ENCODE measurements around the gene KLHL6. TPM values are rescaled to one million over a fixed set of nuclear protein-coding genes. Genes with fewer than 3 reads are reported as not detected.

Gene KLHL6
- total RNA-seq, 4 donors from 2014 or later = 2.1 to 4.5 (median 3.0) TPM

GRCh38 chr3:183546625-183547024 is 8.9 kb downstream of the KLHL6 start:
- Histone ChIP-seq H3K27me3 (no peaks in the 10 kb centered on the region), H3K36me3 (no peaks in the 10 kb centered on the region), H3K4me3 (no peak overlapping the region), H3K27ac (no peak overlapping the region), H3K9me3 (no peaks in the 10 kb centered on the region), H3K4me1 (peaks cover 0 to 2% (median 0%) of the 10 kb centered on the region in 4 donors)
- TF ChIP-seq CTCF (IDR thresholded peaks at IDR 0.05) (no peak), EP300 (IDR thresholded peaks at IDR 0.05) (no peak), POLR2A (IDR thresholded peaks at IDR 0.05) (no peak)
- WGBS, 2 donors = 95% methylated on average over 19 of the region's 19 CpGs
- no peak for DNase-seq (ENCODE audit: low spot score in 2 of 2)

DNA sequence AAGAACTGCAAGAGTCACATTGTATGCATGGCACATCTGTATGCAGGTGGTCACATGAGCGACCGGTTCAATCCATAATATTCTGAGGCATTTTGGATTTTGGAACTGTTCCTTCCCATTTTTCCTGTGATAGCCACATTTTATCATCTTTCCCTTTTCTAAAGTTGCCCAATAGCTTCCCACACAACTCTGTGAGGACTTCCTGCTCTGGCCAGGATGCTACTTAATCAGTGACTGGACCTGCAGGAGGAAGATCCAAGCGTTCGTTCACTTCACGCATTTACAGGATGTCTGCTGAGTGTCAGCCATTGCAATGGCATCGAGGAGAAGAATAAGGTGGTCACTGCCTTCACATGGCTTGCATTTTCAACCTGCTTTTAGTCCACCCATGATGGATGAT is 9.8 kb downstream of the KLHL6 start:
- no peaks in the 10 kb centered on the region for H3K27me3 ChIP-seq
- H3K4me1 ChIP-seq = no peaks in the 10 kb centered on the region
- TF ChIP-seq EP300 (IDR thresholded peaks at IDR 0.05) (no peak), CTCF (IDR thresholded peaks at IDR 0.05) (no peak), POLR2A (IDR thresholded peaks at IDR 0.05) (no peak)
- no peaks in the 10 kb centered on the region for H3K36me3 ChIP-seq
- no peak for DNase-seq (ENCODE audit: low spot score in 2 of 2)
- 85 to 88% methylated on average over 6 of the region's 6 CpGs for WGBS, 2 donors
- no peak overlapping the region for H3K27ac ChIP-seq
- H3K9me3 ChIP-seq = no peaks in the 10 kb centered on the region
- no peak overlapping the region for H3K4me3 ChIP-seq

DNA sequence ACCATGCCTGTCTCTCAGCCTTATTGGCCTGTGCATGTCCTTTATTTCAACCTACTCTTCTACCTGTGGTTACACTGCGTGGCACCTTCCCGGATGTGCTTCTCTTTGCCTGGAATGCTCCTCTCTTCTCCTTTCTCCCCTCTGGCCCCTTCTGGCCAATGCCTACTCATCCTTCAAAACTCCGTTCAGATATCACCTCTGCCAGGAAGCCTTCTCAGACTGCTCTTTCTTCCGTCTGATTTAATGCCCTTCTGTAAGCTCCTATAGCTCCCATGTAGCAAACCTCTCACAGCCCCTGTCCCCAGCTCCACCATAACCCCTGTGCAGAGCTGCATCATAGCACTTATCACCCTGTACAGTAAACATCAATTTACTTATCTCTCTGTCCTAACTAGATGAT is 13.2 kb downstream of the KLHL6 start:
- Histone ChIP-seq H3K4me3 (no peak overlapping the region), H3K27ac (no peak overlapping the region), H3K27me3 (no peaks in the 10 kb centered on the region), H3K9me3 (no peaks in the 10 kb centered on the region), H3K4me1 (peaks cover 0 to 5% (median 2%) of the 10 kb centered on the region in 4 donors), H3K36me3 (no peaks in the 10 kb centered on the region)
- no peak for DNase-seq (ENCODE audit: low spot score in 2 of 2)
- WGBS, 2 donors = 90 to 97% methylated on average over 4 of the region's 4 CpGs
- TF ChIP-seq EP300 (IDR thresholded peaks at IDR 0.05) (no peak), CTCF (IDR thresholded peaks at IDR 0.05) (no peak), POLR2A (IDR thresholded peaks at IDR 0.05) (no peak)

DNA sequence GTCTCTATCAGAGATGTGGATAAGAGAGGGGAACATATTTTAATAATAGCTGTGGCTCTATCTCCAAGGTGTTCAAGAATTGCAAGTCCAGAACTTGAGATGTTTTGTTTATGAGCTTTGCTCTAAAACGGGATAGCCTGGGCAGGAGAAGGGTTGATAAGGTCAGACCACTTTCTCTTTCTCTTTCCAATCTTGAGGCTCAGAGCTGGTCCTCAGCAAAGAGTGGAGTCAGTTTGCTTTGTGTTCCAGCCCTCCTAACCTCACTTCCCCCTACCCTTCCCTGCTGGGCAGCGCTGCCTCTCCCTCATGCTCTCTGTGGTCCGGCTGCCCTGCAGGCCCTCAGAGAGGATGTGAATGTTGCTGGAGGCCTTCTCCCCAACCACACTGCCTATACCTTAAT is 13.8 kb downstream of the KLHL6 start:
- H3K4me3 ChIP-seq = no peak overlapping the region
- 58 to 60% methylated on average over 3 of the region's 3 CpGs for WGBS, 2 donors
- H3K27ac ChIP-seq = no peak overlapping the region
- TF ChIP-seq EP300 (IDR thresholded peaks at IDR 0.05) = no peak
- no peak for TF ChIP-seq POLR2A (IDR thresholded peaks at IDR 0.05)
- TF ChIP-seq CTCF (IDR thresholded peaks at IDR 0.05) = no peak
- no peaks in the 10 kb centered on the region for H3K9me3 ChIP-seq
- no peaks in the 10 kb centered on the region for H3K36me3 ChIP-seq
- peaks cover 0 to 5% (median 2%) of the 10 kb centered on the region in 4 donors for H3K4me1 ChIP-seq
- no peak for DNase-seq (ENCODE audit: low spot score in 2 of 2)
- H3K27me3 ChIP-seq = no peaks in the 10 kb centered on the region

DNA sequence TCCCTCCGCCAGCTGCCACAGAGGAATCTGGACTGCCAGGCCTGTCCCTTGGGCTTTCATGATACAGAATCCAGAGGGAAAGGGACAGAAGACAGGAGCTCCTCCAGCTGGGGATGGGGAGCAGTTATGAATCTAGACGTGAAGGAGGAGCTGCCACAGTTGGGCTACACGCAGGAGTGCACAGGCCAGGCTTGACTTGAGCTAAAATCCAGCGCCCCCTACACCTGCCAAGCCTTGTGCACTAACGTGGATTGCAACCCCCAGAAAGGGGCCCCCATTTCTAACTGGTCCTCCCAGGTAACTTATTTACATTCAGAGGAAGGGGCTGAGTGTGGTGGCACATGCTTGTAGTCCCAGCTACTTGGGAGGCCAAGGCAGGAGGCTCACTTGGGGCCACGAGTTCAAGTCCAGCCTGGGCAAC is 14.3 kb downstream of the KLHL6 start:
- Histone ChIP-seq H3K27me3 (no peaks in the 10 kb centered on the region), H3K36me3 (no peaks in the 10 kb centered on the region), H3K27ac (peak overlapping the region in 1 of 4 donors; percentile 53), H3K9me3 (no peaks in the 10 kb centered on the region), H3K4me3 (no peak overlapping the region), H3K4me1 (peaks cover 0 to 5% (median 2%) of the 10 kb centered on the region in 4 donors)
- WGBS, 2 donors = 83 to 85% methylated on average over 6 of the region's 6 CpGs
- TF ChIP-seq EP300 (IDR thresholded peaks at IDR 0.05) (no peak), CTCF (IDR thresholded peaks at IDR 0.05) (no peak), POLR2A (IDR thresholded peaks at IDR 0.05) (no peak)
- no peak for DNase-seq (ENCODE audit: low spot score in 2 of 2)

Data from tibial nerve (tissue), 4 donors.